A549 (cell line): Measurements from ENCODE around the gene TBC1D16. TPM values are rescaled to one million over a fixed set of nuclear protein-coding genes. Genes with fewer than 3 reads are reported as not detected.

Source experiments
- ATAC-seq, 2 experiments: fragments of 200-7000 bp in 1 of 2; fragments of >200 bp in 1 of 2; cut with Nextera tagmentation in 1 of 2; cut with Tn5 transposase in 1 of 2; 3 replicates each; pipeline versions ENCODE4 v1.8.0 to v1.9.1; 2018 to 2020; ENCODE audit warnings: mild to moderate bottlenecking in 1 of 2, moderate library complexity in 1 of 2
- CTCF ChIA-PET: fragments of 300-600 bp; sonication (Branson Sonifier 250); formaldehyde crosslinking; extraction: SDS; loops from one replicate; lab custom pipeline; 2021; ENCODE audit warnings: antibody characterized with exemption, inconsistent platforms; lab: Yijun Ruan, JAX
- POLR2A ChIA-PET: fragments of 350-600 bp; formaldehyde crosslinking; extraction: SDS; loops from one replicate; lab custom pipeline; 2021; ENCODE audit warnings: antibody characterized with exemption, inconsistent platforms; lab: Yijun Ruan, JAX
- DNase-seq, 2 experiments: peaks; one replicate each; pipeline versions ENCODE4 v3.0.0 to v3.0.0-alpha.2; 2011 to 2016; ENCODE audit warnings: low read depth in 1 of 2, low spot score in 1 of 2
- FAIRE-seq: peaks from 2 replicates; lab custom pipeline; 2011; peaks lifted over from hg19 to GRCh38; lab: Jason Lieb, UNC
- H3K27ac ChIP-seq, 2 experiments: fragments of >200 bp; sonication (Bioruptor Twin); formaldehyde crosslinking; 3 replicates each; pipeline ENCODE4 v1.5.1; 2016 to 2017
- H3K4me1 ChIP-seq: fragments of >200 bp; sonication (Bioruptor Twin); formaldehyde crosslinking; 3 replicates; pipeline ENCODE4 v1.6.1; 2016
- H3K4me2 ChIP-seq: fragments of >200 bp; sonication (Bioruptor Twin); formaldehyde crosslinking; 3 replicates; pipeline ENCODE4 v1.6.1; 2016
- H3K4me3 ChIP-seq: fragments of >200 bp; sonication (Bioruptor Twin); formaldehyde crosslinking; 3 replicates; pipeline ENCODE4 v1.5.1; 2016
- H3K9me3 ChIP-seq: fragments of >200 bp; sonication (Bioruptor Twin); formaldehyde crosslinking; 3 replicates; pipeline ENCODE4 v1.6.1; 2016
- CBX8 ChIP-seq: fragments of 200-600 bp; sonication (generic); IDR thresholded peaks from 2 replicates; pipeline ENCODE4 v1.6.1; 2016
- CEBPB ChIP-seq, 2 experiments: fragments of >200 bp in 1 of 2; sonication (Bioruptor Twin) in 1 of 2; formaldehyde crosslinking in 1 of 2; IDR thresholded peaks; 2 replicates each; pipeline ENCODE4 v1.6.1; 2012 to 2016
- CHD2 ChIP-seq: fragments of 150-350 bp; IDR thresholded peaks from 2 replicates; pipeline ENCODE4 v1.6.1; 2014; ENCODE audit warnings: low read length; ENCODE audit not compliant: partially characterized antibody
- EHF ChIP-seq: fragments of 250-450 bp; sonication (Bioruptor Pico); IDR thresholded peaks from 2 replicates; pipeline ENCODE4 v1.5.0; 2020; ENCODE audit warnings: mild to moderate bottlenecking
- EP300 ChIP-seq, 2 experiments: fragments of >200 bp; sonication (Bioruptor Twin); formaldehyde crosslinking; IDR thresholded peaks; 2 replicates in 1 of 2; 3 replicates in 1 of 2; pipeline ENCODE4 v1.6.1; 2016 to 2017
- FOSL2 ChIP-seq, 2 experiments: fragments of 450-650 bp in 1 of 2; fragments of >200 bp in 1 of 2; sonication (Bioruptor Twin) in 1 of 2; formaldehyde crosslinking; IDR thresholded peaks; 2 replicates each; pipeline versions ENCODE4 v1.5.0 to v1.6.1; 2016 to 2020; ENCODE audit warnings: mild to moderate bottlenecking in 1 of 2, moderate library complexity in 1 of 2
- GATA3 ChIP-seq: IDR thresholded peaks from 2 replicates; pipeline ENCODE4 v1.6.1; 2012; ENCODE audit warnings: borderline replicate concordance
- HDAC2 ChIP-seq: fragments of 200-600 bp; sonication (generic); IDR thresholded peaks from 2 replicates; pipeline ENCODE4 v1.6.1; 2016
- HES2 ChIP-seq: fragments of >200 bp; sonication (Bioruptor Twin); formaldehyde crosslinking; IDR thresholded peaks from 2 replicates; pipeline ENCODE4 v1.6.1; 2016
- HEYL ChIP-seq: fragments of 250-450 bp; sonication (Bioruptor Pico); IDR thresholded peaks from 2 replicates; pipeline ENCODE4 v1.8.0; 2021; ENCODE audit warnings: mild to moderate bottlenecking, moderate library complexity
- HMGXB4 ChIP-seq: fragments of 250-450 bp; sonication (Bioruptor Pico); IDR thresholded peaks from 2 replicates; pipeline ENCODE4 v1.5.0; 2021; ENCODE audit warnings: mild to moderate bottlenecking, moderate library complexity, borderline replicate concordance
- HOXA7 ChIP-seq: fragments of 250-450 bp; sonication (Bioruptor Pico); IDR thresholded peaks from 2 replicates; pipeline ENCODE4 v1.5.0; 2020; ENCODE audit warnings: mild to moderate bottlenecking, moderate library complexity
- HOXB13 ChIP-seq: fragments of 250-450 bp; sonication (Bioruptor Pico); IDR thresholded peaks from 2 replicates; pipeline ENCODE4 v1.5.0; 2020; ENCODE audit warnings: low read depth, mild to moderate bottlenecking, moderate library complexity
- JUNB ChIP-seq: fragments of >200 bp; sonication (Bioruptor Twin); formaldehyde crosslinking; IDR thresholded peaks from 2 replicates; pipeline ENCODE4 v1.6.1; 2016
- MAX ChIP-seq: IDR thresholded peaks from 2 replicates; pipeline ENCODE4 v1.6.1; 2012
- MAZ ChIP-seq: fragments of 150-350 bp; IDR thresholded peaks from 2 replicates; pipeline ENCODE4 v1.6.1; 2014; ENCODE audit warnings: antibody characterized with exemption, low read depth, low read length, borderline replicate concordance
- MYC ChIP-seq: IDR thresholded peaks from 2 replicates; pipeline ENCODE4 v1.6.1; 2012; ENCODE audit warnings: mild to moderate bottlenecking, inconsistent platforms, low read length, improper control_type of control experiment, borderline replicate concordance
- POLR2A ChIP-seq: IDR thresholded peaks from 2 replicates; pipeline ENCODE4 v1.6.1; 2012; ENCODE audit warnings: mild to moderate bottlenecking, low read length
- POLR2AphosphoS2 ChIP-seq: conservative IDR thresholded peaks from 2 replicates; pipeline ENCODE4 v1.6.1; 2012; ENCODE audit warnings: low read length, improper control_type of control experiment, inconsistent platforms
- RCOR1 ChIP-seq: fragments of 150-350 bp; IDR thresholded peaks from 2 replicates; pipeline ENCODE4 v1.6.1; 2014; ENCODE audit warnings: antibody characterized with exemption, low read length, low read depth
- REST ChIP-seq: fragments of 200-600 bp; sonication (generic); IDR thresholded peaks from 2 replicates; pipeline ENCODE4 v1.6.1; 2016; ENCODE audit warnings: antibody characterized with exemption, mild to moderate bottlenecking, moderate library complexity
- RNF2 ChIP-seq: fragments of 200-600 bp; sonication (generic); IDR thresholded peaks from 2 replicates; pipeline ENCODE4 v1.6.1; 2016; ENCODE audit warnings: low read depth, mild to moderate bottlenecking, antibody characterized with exemption, moderate library complexity, borderline replicate concordance
- SMC3 ChIP-seq: fragments of >200 bp; sonication (Bioruptor Twin); formaldehyde crosslinking; IDR thresholded peaks from 3 replicates; pipeline ENCODE4 v1.6.1; 2018; ENCODE audit warnings: inconsistent platforms
- ZNF302 ChIP-seq: fragments of 250-450 bp; sonication (Bioruptor Pico); IDR thresholded peaks from 2 replicates; pipeline ENCODE4 v1.9.0; 2021; ENCODE audit warnings: inconsistent platforms, mild to moderate bottlenecking, moderate library complexity
- ZSCAN20 ChIP-seq: fragments of 250-450 bp; sonication (Bioruptor Pico); IDR thresholded peaks from 2 replicates; pipeline ENCODE4 v1.8.0; 2022; ENCODE audit warnings: mild to moderate bottlenecking, moderate library complexity
- WGBS: methylation state at CpG from one replicate; pipeline ENCODE4 v1.1.6; 2017; ENCODE audit errors: missing lambda C conversion rate; 5-methylcytosine and 5-hydroxymethylcytosine counted together
- polyA plus RNA-seq, 4 experiments: library from polyadenylated mRNA; depleted of rRNA in 3 of 4; stranded (reverse); fragments of >200 nt; fragmentation: RNase III in 1 of 4; extraction: RNeasy Plus Mini Kit Qiagen cat#74134 plus additional on column Dnase treatment in 1 of 4; gene quantifications; 2 replicates in 3 of 4; 3 replicates in 1 of 4; pipeline ENCODE4 v1.2.3, GENCODE V29; 2011 to 2017
- TF ChIP-seq, protein P1 (sequence below): fragments of 150-350 bp; IDR thresholded peaks from 2 replicates; pipeline ENCODE4 v1.6.1; 2014; ENCODE audit warnings: low read depth, mild to moderate bottlenecking, low read length
- TF ChIP-seq, protein P2 (sequence below): fragments of 250-450 bp; sonication (Bioruptor Pico); IDR thresholded peaks from 2 replicates; pipeline ENCODE4 v1.5.0; 2020; ENCODE audit warnings: low read depth, mild to moderate bottlenecking, moderate library complexity

The TBC1D16 gene
- polyA plus RNA-seq, 2 of the 4 experiments (the other 2 are of a cell fraction): 8.9 to 12.5 TPM

- ATAC-seq (no peak), FAIRE-seq (no peak), DNase-seq (no peak)
- Histone ChIP-seq H3K4me1 (peaks cover 69% of the 10 kb centered on the region), H3K4me2 (peak overlapping the region; percentile 63; the same call in 1 of the 3 replicates), H3K27ac (peak overlapping the region; percentile 94), H3K4me3 (no peak overlapping the region), H3K9me3 (no peaks in the 10 kb centered on the region)
- TF ChIP-seq, protein P1, sequence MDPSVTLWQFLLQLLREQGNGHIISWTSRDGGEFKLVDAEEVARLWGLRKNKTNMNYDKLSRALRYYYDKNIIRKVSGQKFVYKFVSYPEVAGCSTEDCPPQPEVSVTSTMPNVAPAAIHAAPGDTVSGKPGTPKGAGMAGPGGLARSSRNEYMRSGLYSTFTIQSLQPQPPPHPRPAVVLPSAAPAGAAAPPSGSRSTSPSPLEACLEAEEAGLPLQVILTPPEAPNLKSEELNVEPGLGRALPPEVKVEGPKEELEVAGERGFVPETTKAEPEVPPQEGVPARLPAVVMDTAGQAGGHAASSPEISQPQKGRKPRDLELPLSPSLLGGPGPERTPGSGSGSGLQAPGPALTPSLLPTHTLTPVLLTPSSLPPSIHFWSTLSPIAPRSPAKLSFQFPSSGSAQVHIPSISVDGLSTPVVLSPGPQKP: no peak
- no peak for TF ChIP-seq HDAC2
- TF ChIP-seq HOXB13 (CRISPR knock-in tag): no peak
- no peak for TF ChIP-seq JUNB
- TF ChIP-seq HEYL: no peak
- no peak for TF ChIP-seq RCOR1
- TF ChIP-seq GATA3: no peak
- TF ChIP-seq EP300 (IDR thresholded peaks at IDR 0.05): no peak
- TF ChIP-seq MYC: no peak
- TF ChIP-seq FOSL2 (IDR thresholded peaks at IDR 0.05): no peak
- TF ChIP-seq FOSL2 (CRISPR knock-in tag; IDR thresholded peaks at IDR 0.05): no peak
- TF ChIP-seq HMGXB4: no peak
- no peak for TF ChIP-seq MAX
- no peak for TF ChIP-seq CEBPB (IDR thresholded peaks at IDR 0.05)
- no peak for TF ChIP-seq MAZ
- no peak for TF ChIP-seq HOXA7 (CRISPR knock-in tag)
- TF ChIP-seq POLR2A: no peak
- TF ChIP-seq POLR2AphosphoS2: no peak
- TF ChIP-seq ZSCAN20 (CRISPR knock-in tag): no peak
- TF ChIP-seq, protein P2, sequence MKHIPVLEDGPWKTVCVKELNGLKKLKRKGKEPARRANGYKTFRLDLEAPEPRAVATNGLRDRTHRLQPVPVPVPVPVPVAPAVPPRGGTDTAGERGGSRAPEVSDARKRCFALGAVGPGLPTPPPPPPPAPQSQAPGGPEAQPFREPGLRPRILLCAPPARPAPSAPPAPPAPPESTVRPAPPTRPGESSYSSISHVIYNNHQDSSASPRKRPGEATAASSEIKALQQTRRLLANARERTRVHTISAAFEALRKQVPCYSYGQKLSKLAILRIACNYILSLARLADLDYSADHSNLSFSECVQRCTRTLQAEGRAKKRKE (CRISPR knock-in tag): no peak
- TF ChIP-seq CHD2: no peak
- POLR2A ChIA-PET: no interaction called here
- CTCF ChIA-PET: interaction anchor here (0.6 to 1.4 kb wide), 6 partner anchors 11 to 1992 kb away, joined by 3 to 5 read pairs (median 3); no protein-coding TSS in a partner anchor
- 84% methylated on average over 8 of the region's 9 CpGs for WGBS
Measured at GRCh38 chr17:79934653-79934970, 101.1 kb downstream of the TBC1D16 start.

DNA sequence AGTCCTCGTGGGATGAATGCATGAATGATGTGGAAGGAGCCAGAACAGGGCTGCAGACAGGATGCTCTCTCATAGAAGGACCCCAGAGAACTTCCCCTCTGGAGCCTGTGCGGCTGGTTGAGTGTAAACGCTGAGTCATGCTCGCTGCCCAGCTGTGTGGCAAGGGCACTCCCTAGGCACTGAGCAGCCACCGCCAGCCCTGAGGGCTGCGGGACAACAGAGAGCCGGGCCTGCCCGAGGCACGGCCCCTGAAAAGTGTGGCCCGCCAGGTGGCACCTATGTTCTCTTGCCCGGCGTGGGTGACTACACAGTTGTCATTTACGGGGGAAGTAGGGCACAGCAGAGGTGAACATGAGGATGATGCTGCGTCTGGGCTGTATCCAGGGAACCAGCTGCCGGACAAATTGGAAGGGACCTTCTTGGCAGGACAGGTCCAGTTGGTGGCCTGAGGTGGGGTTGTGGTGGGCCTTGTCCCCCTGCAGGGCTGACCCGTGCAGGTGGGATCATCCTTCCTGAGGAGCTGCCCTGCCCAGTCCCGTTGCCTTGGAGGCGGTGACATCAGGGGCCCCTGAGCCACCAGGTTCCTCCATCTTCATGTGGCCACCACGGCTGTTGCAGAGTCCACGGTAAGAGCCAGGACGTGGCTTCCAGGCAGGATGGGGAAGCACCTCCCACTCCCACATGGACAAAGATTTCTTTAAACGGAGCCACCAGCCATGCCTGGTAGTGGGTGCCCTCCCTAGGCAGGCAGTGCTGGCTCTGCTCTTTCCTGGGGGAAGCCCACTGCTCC lies 101.6 kb downstream of the TBC1D16 start:
- Histone ChIP-seq H3K4me2 (peak overlapping the region; percentile 63), H3K4me1 (peaks cover 69% of the 10 kb centered on the region), H3K27ac (peak overlapping the region; percentile 94), H3K9me3 (no peaks in the 10 kb centered on the region), H3K4me3 (no peak overlapping the region)
- DNase-seq: peak; percentile 58 to 60
- ChIA-PET POLR2A (interaction anchor here (0.6 kb wide), 1 partner anchor 64 kb away, joined by 6 read pairs; no protein-coding TSS in a partner anchor), CTCF (interaction anchor here (0.6 to 1.4 kb wide), 5 partner anchors 19 to 1992 kb away, joined by 3 to 5 read pairs (median 3); no protein-coding TSS in a partner anchor)
- FAIRE-seq: no peak
- ATAC-seq: peak; percentile 21 to 53; a peak in 4 of 6 replicates
- WGBS: 61% methylated on average over 21 of the region's 22 CpGs
- TF ChIP-seq REST (no peak), CBX8 (no peak), FOSL2 (IDR thresholded peaks at IDR 0.05) (no peak), FOSL2 (CRISPR knock-in tag; IDR thresholded peaks at IDR 0.05) (peak; percentile 67), MAZ (no peak), HES2 (no peak), MAX (0 out of 2 replicates have a peak, but pooled peaks have one; percentile 44), SMC3 (peak; percentile 20; the same call in 1 of the 3 replicates), EHF (CRISPR knock-in tag) (0 out of 2 replicates have a peak, but pooled peaks have one; percentile 18), RNF2 (no peak), ZNF302 (CRISPR knock-in tag) (peak; percentile 24; the same call in 1 of the 2 replicates)
- TF ChIP-seq, protein P2 (CRISPR knock-in tag): peak; percentile 89
